ENCODE measurements around the gene DEPDC7. TPM values are rescaled to one million over a fixed set of nuclear protein-coding genes. Genes with fewer than 3 reads are reported as not detected.

DEPDC7 gene
- total and polyA plus RNA-seq, 2 of the 13 experiments (the other 11 are each of a cell fraction or from before 2014, with no cell fraction given): 17.3 to 33.3 TPM

DNA sequence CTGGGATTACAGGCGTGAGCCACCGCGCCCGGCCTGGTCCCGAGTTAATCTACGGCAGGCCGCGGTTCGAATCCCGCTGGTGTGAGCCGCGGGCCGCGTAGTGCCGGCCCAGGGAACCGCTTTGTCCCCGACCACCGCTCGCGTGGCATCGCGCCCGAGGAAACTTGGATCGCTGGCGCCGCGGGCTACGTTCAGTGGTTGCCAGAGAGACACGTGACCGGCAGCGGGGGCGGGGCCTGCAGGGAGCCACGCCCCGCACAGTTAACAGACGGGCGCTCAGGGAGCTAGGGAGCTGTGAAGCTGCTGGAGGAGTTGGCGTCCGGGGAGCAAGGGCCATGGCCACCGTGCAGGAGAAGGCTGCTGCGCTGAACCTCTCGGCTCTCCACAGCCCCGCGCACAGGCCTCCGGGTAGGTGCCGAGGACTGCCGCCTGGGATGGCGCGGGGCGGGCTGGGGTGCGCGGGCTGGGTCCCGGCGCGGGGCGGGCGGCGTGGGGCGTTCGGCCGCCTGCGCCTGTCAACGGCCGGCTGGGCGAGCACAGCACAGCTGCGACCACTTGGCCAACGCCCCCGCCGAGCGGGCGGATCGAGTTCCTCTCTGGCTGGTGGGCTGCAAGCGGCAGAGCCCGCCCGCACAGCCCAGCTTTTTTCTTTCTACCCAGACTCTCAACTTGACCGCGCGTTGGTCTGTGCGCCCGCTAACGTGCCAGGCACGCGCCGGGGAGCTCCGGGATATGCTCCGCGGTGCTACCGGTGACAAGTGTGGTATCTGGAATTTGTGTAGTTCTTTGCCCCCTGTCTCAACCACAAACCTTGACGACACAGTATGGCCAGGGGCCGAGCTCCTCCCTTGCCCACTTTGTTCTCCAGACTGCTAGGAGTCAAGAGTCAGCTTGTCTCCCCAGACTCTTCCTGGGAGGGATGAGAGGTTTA, at the start of gene DEPDC7 (continued):
- TF ChIP-seq, protein P1, sequence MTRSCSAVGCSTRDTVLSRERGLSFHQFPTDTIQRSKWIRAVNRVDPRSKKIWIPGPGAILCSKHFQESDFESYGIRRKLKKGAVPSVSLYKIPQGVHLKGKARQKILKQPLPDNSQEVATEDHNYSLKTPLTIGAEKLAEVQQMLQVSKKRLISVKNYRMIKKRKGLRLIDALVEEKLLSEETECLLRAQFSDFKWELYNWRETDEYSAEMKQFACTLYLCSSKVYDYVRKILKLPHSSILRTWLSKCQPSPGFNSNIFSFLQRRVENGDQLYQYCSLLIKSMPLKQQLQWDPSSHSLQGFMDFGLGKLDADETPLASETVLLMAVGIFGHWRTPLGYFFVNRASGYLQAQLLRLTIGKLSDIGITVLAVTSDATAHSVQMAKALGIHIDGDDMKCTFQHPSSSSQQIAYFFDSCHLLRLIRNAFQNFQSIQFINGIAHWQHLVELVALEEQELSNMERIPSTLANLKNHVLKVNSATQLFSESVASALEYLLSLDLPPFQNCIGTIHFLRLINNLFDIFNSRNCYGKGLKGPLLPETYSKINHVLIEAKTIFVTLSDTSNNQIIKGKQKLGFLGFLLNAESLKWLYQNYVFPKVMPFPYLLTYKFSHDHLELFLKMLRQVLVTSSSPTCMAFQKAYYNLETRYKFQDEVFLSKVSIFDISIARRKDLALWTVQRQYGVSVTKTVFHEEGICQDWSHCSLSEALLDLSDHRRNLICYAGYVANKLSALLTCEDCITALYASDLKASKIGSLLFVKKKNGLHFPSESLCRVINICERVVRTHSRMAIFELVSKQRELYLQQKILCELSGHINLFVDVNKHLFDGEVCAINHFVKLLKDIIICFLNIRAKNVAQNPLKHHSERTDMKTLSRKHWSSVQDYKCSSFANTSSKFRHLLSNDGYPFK (CRISPR knock-in tag; IDR thresholded peaks at IDR 0.05; ENCODE audit: borderline replicate concordance): peak; percentile 57; the same call in 1 of the 2 replicates
- TF ChIP-seq KDM2A (CRISPR knock-in tag; IDR thresholded peaks at IDR 0.05; ENCODE audit: borderline replicate concordance, low read depth): peak; percentile 73; the same call in 1 of the 2 replicates
- TF ChIP-seq CHD2 (IDR thresholded peaks at IDR 0.05; ENCODE audit: low read depth, low read length): no peak
- TF ChIP-seq HDAC2 (CRISPR knock-in tag; IDR thresholded peaks at IDR 0.05): peak; percentile 49
- peak; percentile 38; the same call in 1 of the 2 replicates for TF ChIP-seq ESRRA (CRISPR knock-in tag; IDR thresholded peaks at IDR 0.05; ENCODE audit: low read depth)
- TF ChIP-seq MTA1 (CRISPR knock-in tag; IDR thresholded peaks at IDR 0.05; ENCODE audit: borderline replicate concordance): peak; percentile 44; the same call in 1 of the 2 replicates
- TF ChIP-seq PTBP1 (IDR thresholded peaks at IDR 0.05; ENCODE audit: low read depth, low read length, poor library complexity, severe bottlenecking): no peak
- TF ChIP-seq BRCA1 (CRISPR knock-in tag; IDR thresholded peaks at IDR 0.05): no peak; the same call in 1 of the 2 replicates
- TF ChIP-seq ZNF567 (CRISPR knock-in tag; IDR thresholded peaks at IDR 0.05; ENCODE audit: borderline replicate concordance): peak; percentile 37; the same call in 1 of the 2 replicates
- TF ChIP-seq, protein P2, sequence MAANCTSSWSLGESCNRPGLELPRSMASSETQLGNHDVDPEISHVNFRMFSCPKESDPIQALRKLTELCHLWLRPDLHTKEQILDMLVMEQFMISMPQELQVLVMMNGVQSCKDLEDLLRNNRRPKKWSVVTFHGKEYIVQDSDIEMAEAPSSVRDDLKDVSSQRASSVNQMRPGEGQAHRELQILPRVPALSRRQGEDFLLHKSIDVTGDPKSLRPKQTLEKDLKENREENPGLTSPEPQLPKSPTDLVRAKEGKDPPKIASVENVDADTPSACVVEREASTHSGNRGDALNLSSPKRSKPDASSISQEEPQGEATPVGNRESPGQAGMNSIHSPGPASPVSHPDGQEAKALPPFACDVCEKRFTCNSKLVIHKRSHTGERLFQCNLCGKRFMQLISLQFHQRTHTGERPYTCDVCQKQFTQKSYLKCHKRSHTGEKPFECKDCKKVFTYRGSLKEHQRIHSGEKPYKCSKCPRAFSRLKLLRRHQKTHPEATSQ (CRISPR knock-in tag; IDR thresholded peaks at IDR 0.05; ENCODE audit: borderline replicate concordance): peak; percentile 7; the same call in 1 of the 2 replicates
- TF ChIP-seq ZSCAN25 (CRISPR knock-in tag; IDR thresholded peaks at IDR 0.05): peak; percentile 21; the same call in 1 of the 2 replicates
- TF ChIP-seq ZNF850 (CRISPR knock-in tag; conservative IDR thresholded peaks at IDR 0.05): 0 out of 2 replicates have a peak, but pooled peaks have one; percentile 55
- peak; percentile 90 for TF ChIP-seq ZFP90 (CRISPR knock-in tag; IDR thresholded peaks at IDR 0.05; ENCODE audit: borderline replicate concordance)
- TF ChIP-seq PHF8 (CRISPR knock-in tag; IDR thresholded peaks at IDR 0.05): peak; percentile 87
- TF ChIP-seq SMAD1 (CRISPR knock-in tag; IDR thresholded peaks at IDR 0.05; ENCODE audit: borderline replicate concordance, low read depth): 0 out of 2 replicates have a peak, but pooled peaks have one; percentile 27
- TF ChIP-seq ETV6 (CRISPR knock-in tag; conservative IDR thresholded peaks at IDR 0.05): 0 out of 2 replicates have a peak, but pooled peaks have one; percentile 71
- no peak for TF ChIP-seq MATR3 (CRISPR knock-in tag; IDR thresholded peaks at IDR 0.05)
- TF ChIP-seq MZF1 (CRISPR knock-in tag; IDR thresholded peaks at IDR 0.05; ENCODE audit: borderline replicate concordance): no peak
- no peak for TF ChIP-seq SRF (IDR thresholded peaks at IDR 0.05; ENCODE audit: low read depth, low read length)
- TF ChIP-seq, protein P3, sequence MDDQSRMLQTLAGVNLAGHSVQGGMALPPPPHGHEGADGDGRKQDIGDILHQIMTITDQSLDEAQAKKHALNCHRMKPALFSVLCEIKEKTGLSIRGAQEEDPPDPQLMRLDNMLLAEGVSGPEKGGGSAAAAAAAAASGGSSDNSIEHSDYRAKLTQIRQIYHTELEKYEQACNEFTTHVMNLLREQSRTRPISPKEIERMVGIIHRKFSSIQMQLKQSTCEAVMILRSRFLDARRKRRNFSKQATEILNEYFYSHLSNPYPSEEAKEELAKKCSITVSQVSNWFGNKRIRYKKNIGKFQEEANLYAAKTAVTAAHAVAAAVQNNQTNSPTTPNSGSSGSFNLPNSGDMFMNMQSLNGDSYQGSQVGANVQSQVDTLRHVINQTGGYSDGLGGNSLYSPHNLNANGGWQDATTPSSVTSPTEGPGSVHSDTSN (CRISPR knock-in tag; IDR thresholded peaks at IDR 0.05; ENCODE audit: borderline replicate concordance): 0 out of 2 replicates have a peak, but pooled peaks have one; percentile 80
- TF ChIP-seq ZFAT (CRISPR knock-in tag; conservative IDR thresholded peaks at IDR 0.05): no peak
- peak; percentile 72 for TF ChIP-seq HNRNPLL (IDR thresholded peaks at IDR 0.05; ENCODE audit: low read depth, low read length, poor library complexity, severe bottlenecking)
- peak; percentile 82; the same call in 1 of the 2 replicates for TF ChIP-seq ZNF124 (CRISPR knock-in tag; IDR thresholded peaks at IDR 0.05)
